Gastroesophageal sphincter (tissue), 3 donors: ENCODE measurements around the gene MYRIP.

ENCODE experiments used
- POLR2AphosphoS5 ChIP-seq: sonication (generic); formaldehyde crosslinking; IDR thresholded peaks from one replicate; pipeline ENCODE4 v1.6.1; 2017; ENCODE audit warnings: antibody characterized with exemption
- TF ChIP-seq, protein P1 (sequence below), 4 experiments: fragments of 200-600 bp in 2 of 4; fragments of 450-650 bp in 2 of 4; sonication (generic) in 1 of 4; IDR thresholded peaks; one replicate each; pipeline ENCODE4 v1.5.1; 2017 to 2019; ENCODE audit warnings: antibody characterized with exemption in 4 of 4, mild to moderate bottlenecking in 2 of 4, moderate library complexity in 2 of 4

DNA sequence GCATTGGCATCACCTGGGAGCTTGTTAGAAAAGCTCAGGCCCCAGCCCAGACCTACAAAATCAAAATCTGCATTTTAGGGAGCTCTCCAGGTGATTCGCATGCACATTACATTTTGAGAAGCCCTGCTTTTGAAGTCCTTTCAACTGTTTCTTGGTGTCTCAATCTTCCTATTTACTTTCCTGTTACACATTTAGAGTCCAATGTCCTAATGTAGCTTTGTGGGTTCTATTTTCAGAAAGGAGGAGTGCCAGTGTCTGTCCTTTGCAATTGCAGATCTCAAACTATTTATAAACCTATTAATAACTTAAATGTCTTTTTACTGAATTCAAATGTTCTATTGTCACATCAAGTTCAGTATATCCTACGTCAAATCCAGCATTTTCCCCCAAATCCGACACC is 27.8 kb upstream of the MYRIP start:
- TF ChIP-seq, protein P1, sequence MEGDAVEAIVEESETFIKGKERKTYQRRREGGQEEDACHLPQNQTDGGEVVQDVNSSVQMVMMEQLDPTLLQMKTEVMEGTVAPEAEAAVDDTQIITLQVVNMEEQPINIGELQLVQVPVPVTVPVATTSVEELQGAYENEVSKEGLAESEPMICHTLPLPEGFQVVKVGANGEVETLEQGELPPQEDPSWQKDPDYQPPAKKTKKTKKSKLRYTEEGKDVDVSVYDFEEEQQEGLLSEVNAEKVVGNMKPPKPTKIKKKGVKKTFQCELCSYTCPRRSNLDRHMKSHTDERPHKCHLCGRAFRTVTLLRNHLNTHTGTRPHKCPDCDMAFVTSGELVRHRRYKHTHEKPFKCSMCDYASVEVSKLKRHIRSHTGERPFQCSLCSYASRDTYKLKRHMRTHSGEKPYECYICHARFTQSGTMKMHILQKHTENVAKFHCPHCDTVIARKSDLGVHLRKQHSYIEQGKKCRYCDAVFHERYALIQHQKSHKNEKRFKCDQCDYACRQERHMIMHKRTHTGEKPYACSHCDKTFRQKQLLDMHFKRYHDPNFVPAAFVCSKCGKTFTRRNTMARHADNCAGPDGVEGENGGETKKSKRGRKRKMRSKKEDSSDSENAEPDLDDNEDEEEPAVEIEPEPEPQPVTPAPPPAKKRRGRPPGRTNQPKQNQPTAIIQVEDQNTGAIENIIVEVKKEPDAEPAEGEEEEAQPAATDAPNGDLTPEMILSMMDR (IDR thresholded peaks at IDR 0.05): no peak
- no peak for TF ChIP-seq POLR2AphosphoS5
